ENCODE measurements around the gene OAS3.

Gene OAS3, protein sequence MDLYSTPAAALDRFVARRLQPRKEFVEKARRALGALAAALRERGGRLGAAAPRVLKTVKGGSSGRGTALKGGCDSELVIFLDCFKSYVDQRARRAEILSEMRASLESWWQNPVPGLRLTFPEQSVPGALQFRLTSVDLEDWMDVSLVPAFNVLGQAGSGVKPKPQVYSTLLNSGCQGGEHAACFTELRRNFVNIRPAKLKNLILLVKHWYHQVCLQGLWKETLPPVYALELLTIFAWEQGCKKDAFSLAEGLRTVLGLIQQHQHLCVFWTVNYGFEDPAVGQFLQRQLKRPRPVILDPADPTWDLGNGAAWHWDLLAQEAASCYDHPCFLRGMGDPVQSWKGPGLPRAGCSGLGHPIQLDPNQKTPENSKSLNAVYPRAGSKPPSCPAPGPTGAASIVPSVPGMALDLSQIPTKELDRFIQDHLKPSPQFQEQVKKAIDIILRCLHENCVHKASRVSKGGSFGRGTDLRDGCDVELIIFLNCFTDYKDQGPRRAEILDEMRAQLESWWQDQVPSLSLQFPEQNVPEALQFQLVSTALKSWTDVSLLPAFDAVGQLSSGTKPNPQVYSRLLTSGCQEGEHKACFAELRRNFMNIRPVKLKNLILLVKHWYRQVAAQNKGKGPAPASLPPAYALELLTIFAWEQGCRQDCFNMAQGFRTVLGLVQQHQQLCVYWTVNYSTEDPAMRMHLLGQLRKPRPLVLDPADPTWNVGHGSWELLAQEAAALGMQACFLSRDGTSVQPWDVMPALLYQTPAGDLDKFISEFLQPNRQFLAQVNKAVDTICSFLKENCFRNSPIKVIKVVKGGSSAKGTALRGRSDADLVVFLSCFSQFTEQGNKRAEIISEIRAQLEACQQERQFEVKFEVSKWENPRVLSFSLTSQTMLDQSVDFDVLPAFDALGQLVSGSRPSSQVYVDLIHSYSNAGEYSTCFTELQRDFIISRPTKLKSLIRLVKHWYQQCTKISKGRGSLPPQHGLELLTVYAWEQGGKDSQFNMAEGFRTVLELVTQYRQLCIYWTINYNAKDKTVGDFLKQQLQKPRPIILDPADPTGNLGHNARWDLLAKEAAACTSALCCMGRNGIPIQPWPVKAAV

DNA sequence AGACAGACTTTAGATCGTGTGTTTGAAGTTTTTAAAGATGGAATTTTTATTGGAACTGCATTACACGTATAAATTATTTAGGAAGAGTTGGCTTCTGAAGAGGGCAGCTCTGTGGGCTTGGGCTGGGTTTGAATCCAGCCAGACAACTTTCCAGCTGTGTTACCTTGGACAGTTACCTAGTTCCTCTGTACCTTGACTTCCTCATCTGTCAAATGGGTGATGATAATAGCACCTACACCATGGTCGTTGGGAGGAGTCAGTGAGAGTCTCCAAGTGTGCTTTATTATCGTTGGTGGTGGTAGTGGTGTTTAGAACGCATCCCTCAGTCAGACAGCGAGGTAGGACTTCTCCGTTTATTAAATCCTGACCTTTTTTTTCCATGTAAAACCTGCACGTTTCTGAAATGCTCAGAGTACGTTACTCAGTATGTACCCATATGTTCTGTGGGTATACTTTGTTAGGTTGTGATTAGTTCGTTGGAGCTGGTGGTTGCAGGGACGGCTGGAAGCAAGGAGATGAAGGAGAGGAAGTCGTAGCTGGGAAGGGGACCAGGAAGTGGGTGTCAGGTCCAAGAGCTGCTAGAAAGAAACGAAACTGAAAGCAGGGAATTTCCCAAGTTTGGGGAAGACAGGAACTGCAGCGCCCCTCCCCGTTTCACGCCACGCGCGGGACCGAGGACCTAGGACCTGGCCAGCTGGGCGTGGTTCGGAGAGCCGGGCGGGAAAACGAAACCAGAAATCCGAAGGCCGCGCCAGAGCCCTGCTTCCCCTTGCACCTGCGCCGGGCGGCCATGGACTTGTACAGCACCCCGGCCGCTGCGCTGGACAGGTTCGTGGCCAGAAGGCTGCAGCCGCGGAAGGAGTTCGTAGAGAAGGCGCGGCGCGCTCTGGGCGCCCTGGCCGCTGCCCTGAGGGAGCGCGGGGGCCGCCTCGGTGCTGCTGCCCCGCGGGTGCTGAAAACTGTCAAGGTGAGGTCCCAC, at the start of gene OAS3:
Gene OAS3, plus strand, starts transcription at position 734 of the 979 bp plus-strand sequence. Its CDS starts 57 bp downstream, at position 791.
- Mint-ChIP-seq H3K27me3 (no peaks in the 10 kb centered on the region), H3K36me3 (no peaks in the 10 kb centered on the region), H3K4me1 (peaks cover 27% of the 10 kb centered on the region), H3K9me3 (peaks cover 2% of the 10 kb centered on the region), H3K4me3 (peak within 1 kb of the TSS; percentile 88), H3K27ac (peak within 1 kb of the TSS; percentile 71)
- peak; percentile 53 for ATAC-seq (ENCODE audit: low read depth)
- DNase-seq (ENCODE audit: low spot score in 2 of 2): peak; percentile 29 to 38

DNA sequence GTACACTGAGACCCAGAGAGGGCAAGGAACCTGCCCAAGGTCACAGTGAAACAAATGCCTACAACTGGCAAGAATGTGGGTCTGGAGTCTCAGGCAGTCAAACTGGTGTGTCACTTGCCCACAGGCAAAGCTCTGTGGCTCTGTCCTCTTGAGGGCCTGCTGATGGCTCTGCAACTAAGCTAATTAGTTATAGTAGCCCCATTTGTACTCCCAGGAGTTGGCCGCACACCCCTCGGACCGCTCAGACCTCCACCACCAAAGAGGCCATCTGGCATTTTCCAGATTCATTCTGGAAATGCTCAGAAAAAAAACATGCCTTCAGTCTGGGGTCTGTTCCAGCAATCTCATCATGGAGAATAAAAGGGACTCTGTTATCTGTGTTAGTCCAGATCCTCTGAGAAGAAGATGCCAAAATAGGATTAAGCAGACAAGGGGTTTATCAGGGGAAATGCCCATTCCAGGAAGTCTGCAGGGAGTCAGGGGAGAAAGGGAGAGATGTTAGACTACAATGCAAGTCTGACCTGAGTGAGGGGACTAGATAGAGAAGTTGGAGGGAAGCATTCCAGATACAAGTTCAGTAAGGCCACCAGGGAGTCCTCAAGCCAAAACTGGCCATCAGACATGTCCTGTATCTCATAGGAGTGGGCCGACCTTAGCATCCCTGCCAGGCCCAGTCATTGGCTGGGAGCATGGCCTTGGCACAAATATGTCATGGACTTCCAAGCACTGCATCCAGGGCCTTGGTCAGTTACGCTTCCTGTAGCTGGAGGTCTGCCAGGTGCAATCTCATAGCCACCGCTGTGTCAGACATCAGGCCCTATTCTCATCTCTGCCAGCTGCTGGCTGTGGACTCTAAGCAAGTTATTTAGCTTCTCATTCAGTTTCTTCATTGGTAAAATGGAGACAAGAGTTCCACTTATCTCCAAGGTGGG, 46.9 kb upstream of the OAS3 start:
- Mint-ChIP-seq H3K27ac (no peak overlapping the region), H3K36me3 (no peaks in the 10 kb centered on the region), H3K4me1 (peaks cover 4% of the 10 kb centered on the region), H3K4me3 (no peak overlapping the region), H3K27me3 (peaks cover 5% of the 10 kb centered on the region), H3K9me3 (no peaks in the 10 kb centered on the region)
- DNase-seq (ENCODE audit: low spot score in 2 of 2) (no peak), ATAC-seq (ENCODE audit: low read depth) (no peak)

DNA sequence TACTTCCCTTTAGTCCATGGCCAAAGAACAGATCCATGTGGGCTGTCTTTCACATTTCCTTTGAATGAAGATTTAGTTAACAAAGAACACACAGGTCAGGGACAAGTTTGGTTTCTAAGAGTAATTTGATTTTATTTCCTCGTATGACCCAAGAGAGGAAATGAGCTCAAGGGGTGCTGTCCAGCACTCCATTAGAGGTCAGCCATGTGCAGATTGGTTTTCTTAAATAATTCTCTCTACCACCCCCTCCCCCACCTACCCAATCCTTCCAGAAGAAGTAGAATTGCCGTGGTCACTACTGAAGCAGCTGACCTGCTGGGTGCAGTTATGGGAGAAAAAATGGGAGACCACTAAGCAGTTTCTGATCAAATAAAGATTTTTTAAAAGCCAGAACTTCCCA, 45.4 kb upstream of the OAS3 start:
- Mint-ChIP-seq H3K4me1 (peaks cover 4% of the 10 kb centered on the region), H3K9me3 (no peaks in the 10 kb centered on the region), H3K27ac (no peak overlapping the region), H3K36me3 (no peaks in the 10 kb centered on the region), H3K4me3 (no peak overlapping the region), H3K27me3 (peaks cover 10% of the 10 kb centered on the region)
- ATAC-seq (ENCODE audit: low read depth): no peak
- DNase-seq (ENCODE audit: low spot score in 2 of 2): no peak

DNA sequence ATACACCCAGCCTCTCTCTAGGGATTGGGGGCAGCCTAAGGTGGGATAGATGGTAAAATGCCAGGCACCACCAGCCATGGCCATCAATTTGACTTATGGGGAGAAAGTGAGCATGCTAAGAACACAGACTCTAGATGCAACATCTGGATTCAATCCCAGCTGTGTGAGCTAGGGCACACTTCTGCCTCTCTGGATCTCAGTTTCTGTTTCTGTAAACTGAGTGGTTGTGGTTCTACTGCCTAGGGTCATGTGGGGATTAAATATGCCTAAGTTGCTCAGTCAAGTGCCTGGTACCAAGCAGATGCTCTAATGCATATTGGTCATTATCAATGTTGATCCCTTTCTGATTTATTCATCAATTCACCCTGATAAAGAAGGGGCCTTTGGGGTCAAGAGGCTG, 44.1 kb upstream of the OAS3 start:
- H3K4me3 Mint-ChIP-seq: no peak overlapping the region
- no peaks in the 10 kb centered on the region for H3K36me3 Mint-ChIP-seq
- no peak for DNase-seq (ENCODE audit: low spot score in 2 of 2)
- H3K9me3 Mint-ChIP-seq: no peaks in the 10 kb centered on the region
- H3K27ac Mint-ChIP-seq: no peak overlapping the region
- no peak for ATAC-seq (ENCODE audit: low read depth)
- peaks cover 16% of the 10 kb centered on the region for H3K27me3 Mint-ChIP-seq
- H3K4me1 Mint-ChIP-seq: peaks cover 4% of the 10 kb centered on the region

DNA sequence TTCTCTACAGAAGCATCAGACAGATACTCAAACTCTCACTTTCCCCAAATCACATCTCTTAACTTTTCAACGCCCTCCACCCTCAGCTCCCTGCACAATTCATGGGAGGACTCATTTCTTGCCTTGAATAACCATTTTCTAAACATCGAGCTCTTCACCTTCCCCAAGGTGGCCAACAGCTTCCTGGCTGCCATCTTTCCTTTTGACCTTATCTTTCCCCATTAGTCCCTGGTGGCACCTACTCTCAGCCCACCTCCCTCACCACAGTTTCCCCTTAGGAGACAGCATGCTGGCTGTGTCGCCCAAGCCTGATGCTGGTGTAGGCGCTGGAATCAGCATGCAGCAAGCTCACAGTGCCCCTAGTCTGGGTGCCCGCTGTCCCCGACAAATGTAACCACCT, 39.9 kb upstream of the OAS3 start:
- Mint-ChIP-seq H3K36me3 (no peaks in the 10 kb centered on the region), H3K4me1 (peaks cover 10% of the 10 kb centered on the region), H3K9me3 (no peaks in the 10 kb centered on the region), H3K4me3 (no peak overlapping the region), H3K27ac (no peak overlapping the region), H3K27me3 (peaks cover 13% of the 10 kb centered on the region)
- ATAC-seq (ENCODE audit: low read depth) (no peak), DNase-seq (ENCODE audit: low spot score in 2 of 2) (no peak)

DNA sequence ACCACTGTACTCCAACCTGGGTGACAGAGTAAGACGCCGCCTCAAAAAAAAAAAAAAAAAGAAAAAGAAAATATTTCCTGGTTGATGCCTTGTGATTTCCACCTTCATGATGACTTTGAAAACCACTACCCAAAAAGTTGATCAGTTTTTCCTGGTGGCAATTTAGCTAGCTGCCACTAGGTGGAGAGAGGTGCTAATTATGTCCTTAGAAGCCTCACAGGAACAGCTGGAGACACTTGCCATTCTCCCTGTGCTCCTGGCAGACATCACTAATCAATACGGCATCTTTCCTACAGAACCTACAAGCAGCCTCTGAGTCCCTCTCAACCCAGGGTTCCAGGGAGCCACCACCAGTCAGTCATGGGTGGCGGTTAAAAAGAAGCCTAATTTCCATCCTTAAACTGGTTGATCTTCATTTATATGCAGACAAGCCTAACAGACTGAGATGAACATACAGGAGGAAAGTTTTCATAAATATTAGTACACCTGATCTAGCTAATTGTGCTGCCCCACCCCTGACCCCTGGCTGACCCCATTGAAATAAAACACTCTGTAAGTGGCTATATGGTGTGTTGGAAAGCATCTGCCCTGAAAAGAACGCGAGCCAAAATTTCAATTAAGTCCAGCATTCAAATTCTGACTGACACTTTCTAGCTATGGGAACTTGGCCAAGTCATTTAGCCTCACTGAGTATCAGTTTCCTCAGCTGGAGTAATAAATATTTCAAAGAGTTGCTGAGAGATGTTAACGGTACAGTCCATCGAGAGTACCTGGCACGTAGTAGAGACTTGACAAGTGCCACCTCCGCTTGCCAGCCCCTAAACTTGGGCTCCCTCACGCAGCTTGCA, 37.8 kb upstream of the OAS3 start:
- H3K27ac Mint-ChIP-seq: no peak overlapping the region
- ATAC-seq (ENCODE audit: low read depth): no peak
- H3K4me1 Mint-ChIP-seq: peaks cover 24% of the 10 kb centered on the region
- peaks cover 13% of the 10 kb centered on the region for H3K27me3 Mint-ChIP-seq
- no peak overlapping the region for H3K4me3 Mint-ChIP-seq
- H3K9me3 Mint-ChIP-seq: no peaks in the 10 kb centered on the region
- H3K36me3 Mint-ChIP-seq: no peaks in the 10 kb centered on the region
- peak in 1 of 2 donors; percentile 41 for DNase-seq (ENCODE audit: low spot score in 2 of 2)

DNA sequence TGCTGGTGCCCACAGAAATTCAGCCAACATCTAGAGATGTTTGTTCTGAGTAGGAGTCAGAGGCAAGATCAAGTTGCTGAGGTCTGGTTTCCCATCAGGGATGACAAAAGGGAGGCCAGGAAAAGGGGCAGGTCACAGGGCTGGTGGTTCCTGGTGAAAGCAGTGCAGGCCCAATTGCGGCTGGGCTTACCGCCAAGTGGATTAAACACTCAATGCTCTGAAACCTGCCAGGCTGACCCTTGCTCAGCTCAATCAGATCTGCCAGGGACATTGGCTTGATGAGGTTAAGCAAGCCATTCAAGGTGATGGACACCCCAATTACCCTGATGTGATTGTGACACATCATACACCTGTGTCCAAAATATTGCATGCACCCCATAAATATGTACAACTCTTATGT, 37.0 kb upstream of the OAS3 start:
- Mint-ChIP-seq H3K36me3 (no peaks in the 10 kb centered on the region), H3K27ac (no peak overlapping the region), H3K4me1 (peaks cover 25% of the 10 kb centered on the region), H3K4me3 (no peak overlapping the region), H3K27me3 (peaks cover 11% of the 10 kb centered on the region), H3K9me3 (no peaks in the 10 kb centered on the region)
- ATAC-seq (ENCODE audit: low read depth): no peak
- no peak for DNase-seq (ENCODE audit: low spot score in 2 of 2)

DNA sequence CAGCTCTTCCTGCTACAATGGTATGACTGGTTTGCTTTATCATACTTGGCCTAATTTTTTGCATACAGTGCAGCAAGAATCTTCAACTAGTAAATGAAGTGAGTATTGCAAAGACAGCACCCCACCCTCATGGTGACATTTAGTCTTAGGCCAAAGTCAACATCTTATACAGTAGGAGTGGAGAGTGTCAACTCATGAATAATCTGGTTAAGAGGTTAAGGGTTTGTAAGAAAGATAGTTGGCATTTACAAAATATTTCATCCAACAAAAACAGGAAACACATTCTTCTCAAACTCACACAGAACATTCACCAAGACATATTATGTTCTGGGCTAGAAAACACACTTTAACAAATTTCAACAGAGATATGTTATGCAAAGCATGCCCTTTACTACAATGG, 33.7 kb upstream of the OAS3 start:
- ATAC-seq (ENCODE audit: low read depth) (no peak), DNase-seq (ENCODE audit: low spot score in 2 of 2) (no peak)
- Mint-ChIP-seq H3K9me3 (no peaks in the 10 kb centered on the region), H3K27me3 (no peaks in the 10 kb centered on the region), H3K36me3 (no peaks in the 10 kb centered on the region), H3K4me3 (no peak overlapping the region), H3K27ac (no peak overlapping the region), H3K4me1 (peaks cover 50% of the 10 kb centered on the region)

DNA sequence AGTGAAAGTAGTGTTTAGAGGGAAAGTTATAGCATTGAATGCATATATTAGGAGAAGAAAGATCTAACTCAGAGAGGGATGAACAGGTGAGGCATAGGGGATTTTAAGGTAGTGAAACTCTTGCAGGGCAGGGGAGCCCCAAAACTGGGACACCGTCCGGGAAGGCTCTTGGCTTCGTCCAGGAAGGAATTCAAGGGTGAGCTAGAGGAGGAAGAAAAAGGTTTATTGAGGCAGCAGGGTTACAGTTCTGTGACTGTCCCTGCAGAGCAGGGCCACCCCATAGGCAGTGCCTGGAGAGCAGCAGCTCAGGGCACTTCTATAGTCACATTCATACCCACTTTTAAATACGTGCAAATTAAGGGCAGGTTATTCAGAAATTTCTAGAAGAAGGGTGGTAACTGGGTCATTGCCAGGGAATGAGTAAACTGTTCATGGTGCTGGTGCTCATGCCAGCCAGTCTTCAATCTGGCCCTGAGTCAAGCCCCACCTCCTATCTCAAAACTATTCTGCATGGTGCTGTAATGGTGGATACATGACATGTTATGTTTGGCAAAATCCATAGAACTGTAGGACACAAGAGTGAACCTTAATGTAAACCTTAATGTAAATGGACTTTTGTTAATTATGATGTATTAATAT, 32.7 kb upstream of the OAS3 start:
- ATAC-seq (ENCODE audit: low read depth) (no peak), DNase-seq (ENCODE audit: low spot score in 2 of 2) (no peak)
- peak overlapping the region; percentile 38 for H3K4me3 Mint-ChIP-seq
- H3K9me3 Mint-ChIP-seq: no peaks in the 10 kb centered on the region
- H3K27ac Mint-ChIP-seq: peak overlapping the region; percentile 67
- peaks cover 5% of the 10 kb centered on the region for H3K36me3 Mint-ChIP-seq
- peaks cover 55% of the 10 kb centered on the region for H3K4me1 Mint-ChIP-seq
- no peaks in the 10 kb centered on the region for H3K27me3 Mint-ChIP-seq

DNA sequence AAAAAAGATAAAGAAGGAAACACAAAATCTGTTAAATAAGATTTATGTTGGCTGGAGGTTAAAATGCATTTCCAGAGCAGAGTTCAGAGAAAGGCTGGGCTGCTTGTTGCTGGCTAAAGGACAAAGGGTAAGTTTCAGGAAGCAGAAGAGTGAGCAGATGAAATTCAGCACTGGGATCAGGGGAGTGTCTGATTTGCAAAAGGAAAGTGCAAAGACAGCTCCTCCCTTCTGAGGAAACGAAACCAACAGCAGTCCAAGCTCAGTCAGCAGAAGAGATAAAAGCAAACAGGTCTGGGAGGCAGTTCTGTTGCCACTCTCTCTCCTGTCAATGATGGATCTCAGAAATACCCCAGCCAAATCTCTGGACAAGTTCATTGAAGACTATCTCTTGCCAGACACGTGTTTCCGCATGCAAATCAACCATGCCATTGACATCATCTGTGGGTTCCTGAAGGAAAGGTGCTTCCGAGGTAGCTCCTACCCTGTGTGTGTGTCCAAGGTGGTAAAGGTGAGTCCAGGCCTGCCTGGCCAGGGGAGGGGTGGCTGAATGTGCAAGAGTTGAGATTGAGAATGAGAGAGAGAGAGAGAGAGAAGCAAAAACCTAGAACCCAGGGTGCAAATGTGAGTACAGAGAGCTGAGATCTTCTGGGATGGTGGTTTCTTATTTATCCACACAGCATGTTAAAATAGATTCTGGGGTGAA, 31.4 kb upstream of the OAS3 start, which contains the start of gene OAS1:
Gene OAS1, plus strand, starts transcription at position 251 of the 703 bp plus-strand sequence. Its CDS starts 78 bp downstream, at position 329.
- ATAC-seq (ENCODE audit: low read depth) (peak; percentile 78), DNase-seq (ENCODE audit: low spot score in 2 of 2) (peak; percentile 38 to 42)
- Mint-ChIP-seq H3K9me3 (no peaks in the 10 kb centered on the region), H3K27ac (peak within 1 kb of the TSS; percentile 90), H3K36me3 (peaks cover 18% of the 10 kb centered on the region), H3K27me3 (no peaks in the 10 kb centered on the region), H3K4me1 (peaks cover 63% of the 10 kb centered on the region), H3K4me3 (peak within 1 kb of the TSS; percentile 89)
